Spleen (tissue), 7 donors: ENCODE results near the gene NFE2L3.

Source experiments
- POLR2AphosphoS5 ChIP-seq, 3 donors: sonication (generic); formaldehyde crosslinking; IDR thresholded peaks; one replicate each; pipeline ENCODE4 v1.5.1; 2017; ENCODE audit warnings: antibody characterized with exemption in 3 of 3
- TF ChIP-seq, protein P1 (sequence below), 11 experiments: fragments of 200-600 bp in 7 of 11; fragments of 450-650 bp in 4 of 11; sonication (generic) in 4 of 11; IDR thresholded peaks in 8 of 11; conservative IDR thresholded peaks in 3 of 11; 1 replicate in 7 of 11; 2 replicates in 4 of 11; pipeline versions ENCODE4 v1.4.0 to v1.8.0; 2016 to 2021; ENCODE audit warnings: antibody characterized with exemption in 11 of 11, inconsistent platforms in 4 of 11, mild to moderate bottlenecking in 1 of 11
- donor health status: DM: no; HTN: no; CAD: no; lungs with moderate emphysema.
- donor health status: DM: no; HTN: no; CAD: no.
- donor health status: DM: no; HTN: no; CAD: no.

DNA sequence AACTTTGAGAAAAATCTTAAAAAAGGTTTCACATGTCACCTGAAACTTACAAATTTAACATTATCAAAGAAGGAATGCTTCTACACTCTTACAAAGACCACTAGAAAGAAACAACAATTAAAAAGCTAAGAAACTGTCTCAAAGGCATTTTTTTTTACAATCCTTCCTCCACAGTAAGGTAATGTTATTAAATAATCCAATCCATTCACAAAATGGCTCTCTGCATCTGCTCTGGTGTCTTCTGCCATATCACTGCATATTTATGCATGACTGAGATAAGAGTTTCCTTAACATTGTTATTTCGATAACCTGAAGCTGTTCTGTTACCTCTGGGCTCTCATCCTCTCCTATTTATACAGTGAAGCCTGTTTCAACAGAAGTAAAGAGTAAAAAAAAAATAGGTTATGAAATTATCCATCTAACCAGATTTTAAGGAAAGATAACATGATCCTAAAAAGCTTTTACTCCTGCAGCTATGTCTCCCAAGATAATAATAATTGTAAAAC lies 40.0 kb downstream of the NFE2L3 start:
- peak in 1 of 3 donors; percentile 10 for TF ChIP-seq POLR2AphosphoS5 (IDR thresholded peaks at IDR 0.05)
- TF ChIP-seq, protein P1, sequence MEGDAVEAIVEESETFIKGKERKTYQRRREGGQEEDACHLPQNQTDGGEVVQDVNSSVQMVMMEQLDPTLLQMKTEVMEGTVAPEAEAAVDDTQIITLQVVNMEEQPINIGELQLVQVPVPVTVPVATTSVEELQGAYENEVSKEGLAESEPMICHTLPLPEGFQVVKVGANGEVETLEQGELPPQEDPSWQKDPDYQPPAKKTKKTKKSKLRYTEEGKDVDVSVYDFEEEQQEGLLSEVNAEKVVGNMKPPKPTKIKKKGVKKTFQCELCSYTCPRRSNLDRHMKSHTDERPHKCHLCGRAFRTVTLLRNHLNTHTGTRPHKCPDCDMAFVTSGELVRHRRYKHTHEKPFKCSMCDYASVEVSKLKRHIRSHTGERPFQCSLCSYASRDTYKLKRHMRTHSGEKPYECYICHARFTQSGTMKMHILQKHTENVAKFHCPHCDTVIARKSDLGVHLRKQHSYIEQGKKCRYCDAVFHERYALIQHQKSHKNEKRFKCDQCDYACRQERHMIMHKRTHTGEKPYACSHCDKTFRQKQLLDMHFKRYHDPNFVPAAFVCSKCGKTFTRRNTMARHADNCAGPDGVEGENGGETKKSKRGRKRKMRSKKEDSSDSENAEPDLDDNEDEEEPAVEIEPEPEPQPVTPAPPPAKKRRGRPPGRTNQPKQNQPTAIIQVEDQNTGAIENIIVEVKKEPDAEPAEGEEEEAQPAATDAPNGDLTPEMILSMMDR (IDR thresholded peaks at IDR 0.05 in 8 of 11, conservative IDR thresholded peaks at IDR 0.05 in 3 of 11) = no peak
